SK-N-SH treated with all-trans-retinoic acid at 6 μM for 48 hours (cell line): Measurements from ENCODE around the gene RHCG.

ENCODE experiments used
- ATAC-seq: fragments of 200-7000 bp; cut with Tn5 transposase; 3 replicates; pipeline ENCODE4 v1.9.1; 2020; ENCODE audit warnings: mild to moderate bottlenecking, moderate library complexity
- ARNTL ChIP-seq: fragments of 450-650 bp; formaldehyde crosslinking; IDR thresholded peaks from 2 replicates; pipeline ENCODE4 v1.5.0; 2020; ENCODE audit warnings: low read depth, mild to moderate bottlenecking, moderate library complexity, borderline replicate concordance
- BACH2 ChIP-seq: fragments of 250-450 bp; sonication (Bioruptor Pico); IDR thresholded peaks from 2 replicates; pipeline ENCODE4 v1.9.0; 2021; ENCODE audit warnings: mild to moderate bottlenecking, borderline replicate concordance
- CSDC2 ChIP-seq: fragments of 250-450 bp; sonication (Bioruptor Pico); IDR thresholded peaks from 2 replicates; pipeline ENCODE4 v1.5.0; 2020; ENCODE audit warnings: mild to moderate bottlenecking, moderate library complexity
- ESRRG ChIP-seq: fragments of 250-450 bp; sonication (Bioruptor Pico); IDR thresholded peaks from 2 replicates; pipeline ENCODE4 v1.6.1; 2021; ENCODE audit warnings: mild to moderate bottlenecking
- ISL1 ChIP-seq: fragments of 250-450 bp; sonication (Bioruptor Pico); IDR thresholded peaks from 2 replicates; pipeline ENCODE4 v2.1.2; 2022; ENCODE audit warnings: mild to moderate bottlenecking, moderate library complexity
- OSR1 ChIP-seq: fragments of 250-450 bp; sonication (Bioruptor Pico); IDR thresholded peaks from 2 replicates; pipeline ENCODE4 v1.8.0; 2022; ENCODE audit warnings: moderate library complexity, mild to moderate bottlenecking, inconsistent platforms
- RARB ChIP-seq: fragments of 250-450 bp; sonication (Bioruptor Pico); IDR thresholded peaks from 2 replicates; pipeline ENCODE4 v1.8.0; 2021; ENCODE audit warnings: mild to moderate bottlenecking, moderate library complexity
- SNAI2 ChIP-seq: fragments of 250-450 bp; sonication (Bioruptor Pico); IDR thresholded peaks from 2 replicates; pipeline ENCODE4 v1.5.0; 2020; ENCODE audit warnings: mild to moderate bottlenecking, moderate library complexity
- TCF4 ChIP-seq: fragments of 250-450 bp; sonication (Bioruptor Pico); IDR thresholded peaks from 2 replicates; pipeline ENCODE4 v1.8.0; 2021; ENCODE audit warnings: mild to moderate bottlenecking, moderate library complexity, borderline replicate concordance
- TOX ChIP-seq: fragments of 250-450 bp; sonication (Bioruptor Pico); IDR thresholded peaks from 2 replicates; pipeline ENCODE4 v1.8.0; 2021; ENCODE audit warnings: mild to moderate bottlenecking, moderate library complexity, borderline replicate concordance
- ZC3H10 ChIP-seq: fragments of 250-450 bp; sonication (Bioruptor Pico); IDR thresholded peaks from 2 replicates; pipeline ENCODE4 v1.5.1; 2021; ENCODE audit warnings: mild to moderate bottlenecking, moderate library complexity
- ZFP3 ChIP-seq: fragments of 250-450 bp; sonication (Bioruptor Pico); IDR thresholded peaks from 2 replicates; pipeline ENCODE4 v1.5.0; 2020; ENCODE audit warnings: mild to moderate bottlenecking, moderate library complexity
- ZNF565 ChIP-seq: fragments of 450-650 bp; formaldehyde crosslinking; conservative IDR thresholded peaks from 2 replicates; pipeline ENCODE4 v1.5.0; 2020; ENCODE audit warnings: low read depth, mild to moderate bottlenecking, moderate library complexity
- ZNF70 ChIP-seq: fragments of 450-650 bp; formaldehyde crosslinking; IDR thresholded peaks from 2 replicates; pipeline ENCODE4 v1.5.0; 2020; ENCODE audit warnings: mild to moderate bottlenecking, moderate library complexity
- ZNF8 ChIP-seq: fragments of 450-650 bp; formaldehyde crosslinking; IDR thresholded peaks from 2 replicates; pipeline ENCODE4 v1.5.0; 2020; ENCODE audit warnings: mild to moderate bottlenecking, moderate library complexity
- TF ChIP-seq, protein P1 (sequence below): fragments of 250-450 bp; sonication (Bioruptor Pico); IDR thresholded peaks from 2 replicates; pipeline ENCODE4 v1.5.0; 2020; ENCODE audit warnings: mild to moderate bottlenecking, moderate library complexity
- TF ChIP-seq, protein P2 (sequence below): fragments of 250-450 bp; sonication (Bioruptor Pico); IDR thresholded peaks from 2 replicates; pipeline ENCODE4 v1.5.1; 2020; ENCODE audit warnings: low read depth, mild to moderate bottlenecking, moderate library complexity
- TF ChIP-seq, protein P3 (sequence below): fragments of 250-450 bp; sonication (Bioruptor Pico); IDR thresholded peaks from 2 replicates; pipeline ENCODE4 v1.5.1; 2021; ENCODE audit warnings: mild to moderate bottlenecking, moderate library complexity
- TF ChIP-seq, protein P4 (sequence below): fragments of 250-450 bp; sonication (Bioruptor Pico); IDR thresholded peaks from 2 replicates; pipeline ENCODE4 v1.8.0; 2020; ENCODE audit warnings: mild to moderate bottlenecking, moderate library complexity, borderline replicate concordance

Gene RHCG

DNA sequence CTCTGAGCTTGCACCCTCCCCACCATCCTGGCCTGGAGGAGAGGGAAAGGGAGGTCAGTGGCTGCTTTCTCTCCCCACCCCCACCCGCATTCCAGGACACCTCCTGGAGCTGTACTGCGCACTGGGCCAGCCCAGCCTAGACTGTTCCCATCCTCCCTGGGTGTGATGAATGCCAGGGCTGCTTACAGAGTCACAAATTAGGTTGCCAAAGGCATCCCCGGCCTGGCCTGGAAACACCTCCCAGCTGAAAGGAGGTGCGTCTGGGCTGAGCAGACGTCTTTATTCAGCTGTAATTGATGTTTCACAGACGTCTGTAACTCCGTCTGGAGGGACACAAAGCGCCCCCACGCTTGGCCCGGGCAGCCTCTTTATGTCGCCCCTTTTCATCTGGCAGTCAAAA lies 47.6 kb downstream of the RHCG start:
- peak; percentile 88 for ATAC-seq
- TF ChIP-seq ISL1 (CRISPR knock-in tag), result no peak; the same call in 1 of the 2 replicates
- TF ChIP-seq ZNF8 (CRISPR knock-in tag), result no peak
- TF ChIP-seq, protein P1, sequence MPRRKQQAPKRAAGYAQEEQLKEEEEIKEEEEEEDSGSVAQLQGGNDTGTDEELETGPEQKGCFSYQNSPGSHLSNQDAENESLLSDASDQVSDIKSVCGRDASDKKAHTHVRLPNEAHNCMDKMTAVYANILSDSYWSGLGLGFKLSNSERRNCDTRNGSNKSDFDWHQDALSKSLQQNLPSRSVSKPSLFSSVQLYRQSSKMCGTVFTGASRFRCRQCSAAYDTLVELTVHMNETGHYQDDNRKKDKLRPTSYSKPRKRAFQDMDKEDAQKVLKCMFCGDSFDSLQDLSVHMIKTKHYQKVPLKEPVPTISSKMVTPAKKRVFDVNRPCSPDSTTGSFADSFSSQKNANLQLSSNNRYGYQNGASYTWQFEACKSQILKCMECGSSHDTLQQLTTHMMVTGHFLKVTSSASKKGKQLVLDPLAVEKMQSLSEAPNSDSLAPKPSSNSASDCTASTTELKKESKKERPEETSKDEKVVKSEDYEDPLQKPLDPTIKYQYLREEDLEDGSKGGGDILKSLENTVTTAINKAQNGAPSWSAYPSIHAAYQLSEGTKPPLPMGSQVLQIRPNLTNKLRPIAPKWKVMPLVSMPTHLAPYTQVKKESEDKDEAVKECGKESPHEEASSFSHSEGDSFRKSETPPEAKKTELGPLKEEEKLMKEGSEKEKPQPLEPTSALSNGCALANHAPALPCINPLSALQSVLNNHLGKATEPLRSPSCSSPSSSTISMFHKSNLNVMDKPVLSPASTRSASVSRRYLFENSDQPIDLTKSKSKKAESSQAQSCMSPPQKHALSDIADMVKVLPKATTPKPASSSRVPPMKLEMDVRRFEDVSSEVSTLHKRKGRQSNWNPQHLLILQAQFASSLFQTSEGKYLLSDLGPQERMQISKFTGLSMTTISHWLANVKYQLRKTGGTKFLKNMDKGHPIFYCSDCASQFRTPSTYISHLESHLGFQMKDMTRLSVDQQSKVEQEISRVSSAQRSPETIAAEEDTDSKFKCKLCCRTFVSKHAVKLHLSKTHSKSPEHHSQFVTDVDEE (CRISPR knock-in tag), result peak; percentile 42; the same call in 1 of the 2 replicates
- TF ChIP-seq ARNTL (CRISPR knock-in tag), result no peak
- peak; percentile 88; the same call in 1 of the 2 replicates for TF ChIP-seq TCF4 (CRISPR knock-in tag)
- TF ChIP-seq, all 23 proteins: peak for 2

DNA sequence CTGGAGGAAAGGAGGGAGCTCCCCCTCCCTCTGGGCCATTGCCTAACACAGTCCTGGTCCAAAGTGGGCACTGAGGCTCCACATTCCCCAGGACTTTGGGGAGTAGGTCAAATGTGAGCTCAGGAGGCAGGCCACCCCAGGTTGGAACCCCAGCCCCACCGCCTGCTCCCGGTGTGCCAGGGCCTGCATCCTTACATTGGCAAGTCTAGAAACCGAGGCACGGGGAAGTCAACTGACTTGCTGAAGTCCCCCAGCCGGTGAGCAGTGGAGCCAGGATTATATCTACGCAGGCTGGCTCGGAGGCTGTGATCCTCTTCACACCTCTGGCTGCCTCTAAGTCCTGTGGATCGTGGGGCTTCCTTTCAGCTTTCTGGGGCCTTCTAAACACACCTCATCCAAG lies 48.7 kb downstream of the RHCG start:
- no peak for TF ChIP-seq TCF4 (CRISPR knock-in tag)
- no peak for TF ChIP-seq ZNF565
- no peak for TF ChIP-seq ZC3H10
- no peak for TF ChIP-seq CSDC2 (CRISPR knock-in tag)
- no peak for TF ChIP-seq ARNTL (CRISPR knock-in tag)
- no peak for TF ChIP-seq ZNF70 (CRISPR knock-in tag)
- no peak for TF ChIP-seq ZNF8 (CRISPR knock-in tag)
- no peak for TF ChIP-seq ISL1 (CRISPR knock-in tag)
- no peak for TF ChIP-seq OSR1 (CRISPR knock-in tag)
- TF ChIP-seq, protein P2, sequence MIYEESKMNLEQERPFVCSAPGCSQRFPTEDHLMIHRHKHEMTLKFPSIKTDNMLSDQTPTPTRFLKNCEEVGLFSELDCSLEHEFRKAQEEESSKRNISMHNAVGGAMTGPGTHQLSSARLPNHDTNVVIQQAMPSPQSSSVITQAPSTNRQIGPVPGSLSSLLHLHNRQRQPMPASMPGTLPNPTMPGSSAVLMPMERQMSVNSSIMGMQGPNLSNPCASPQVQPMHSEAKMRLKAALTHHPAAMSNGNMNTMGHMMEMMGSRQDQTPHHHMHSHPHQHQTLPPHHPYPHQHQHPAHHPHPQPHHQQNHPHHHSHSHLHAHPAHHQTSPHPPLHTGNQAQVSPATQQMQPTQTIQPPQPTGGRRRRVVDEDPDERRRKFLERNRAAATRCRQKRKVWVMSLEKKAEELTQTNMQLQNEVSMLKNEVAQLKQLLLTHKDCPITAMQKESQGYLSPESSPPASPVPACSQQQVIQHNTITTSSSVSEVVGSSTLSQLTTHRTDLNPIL, result no peak
- TF ChIP-seq, protein P3, sequence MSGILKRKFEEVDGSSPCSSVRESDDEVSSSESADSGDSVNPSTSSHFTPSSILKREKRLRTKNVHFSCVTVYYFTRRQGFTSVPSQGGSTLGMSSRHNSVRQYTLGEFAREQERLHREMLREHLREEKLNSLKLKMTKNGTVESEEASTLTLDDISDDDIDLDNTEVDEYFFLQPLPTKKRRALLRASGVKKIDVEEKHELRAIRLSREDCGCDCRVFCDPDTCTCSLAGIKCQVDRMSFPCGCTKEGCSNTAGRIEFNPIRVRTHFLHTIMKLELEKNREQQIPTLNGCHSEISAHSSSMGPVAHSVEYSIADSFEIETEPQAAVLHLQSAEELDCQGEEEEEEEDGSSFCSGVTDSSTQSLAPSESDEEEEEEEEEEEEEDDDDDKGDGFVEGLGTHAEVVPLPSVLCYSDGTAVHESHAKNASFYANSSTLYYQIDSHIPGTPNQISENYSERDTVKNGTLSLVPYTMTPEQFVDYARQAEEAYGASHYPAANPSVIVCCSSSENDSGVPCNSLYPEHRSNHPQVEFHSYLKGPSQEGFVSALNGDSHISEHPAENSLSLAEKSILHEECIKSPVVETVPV (CRISPR knock-in tag), result no peak
- TF ChIP-seq BACH2 (CRISPR knock-in tag), result no peak
- no peak for TF ChIP-seq ESRRG
- no peak for ATAC-seq

DNA sequence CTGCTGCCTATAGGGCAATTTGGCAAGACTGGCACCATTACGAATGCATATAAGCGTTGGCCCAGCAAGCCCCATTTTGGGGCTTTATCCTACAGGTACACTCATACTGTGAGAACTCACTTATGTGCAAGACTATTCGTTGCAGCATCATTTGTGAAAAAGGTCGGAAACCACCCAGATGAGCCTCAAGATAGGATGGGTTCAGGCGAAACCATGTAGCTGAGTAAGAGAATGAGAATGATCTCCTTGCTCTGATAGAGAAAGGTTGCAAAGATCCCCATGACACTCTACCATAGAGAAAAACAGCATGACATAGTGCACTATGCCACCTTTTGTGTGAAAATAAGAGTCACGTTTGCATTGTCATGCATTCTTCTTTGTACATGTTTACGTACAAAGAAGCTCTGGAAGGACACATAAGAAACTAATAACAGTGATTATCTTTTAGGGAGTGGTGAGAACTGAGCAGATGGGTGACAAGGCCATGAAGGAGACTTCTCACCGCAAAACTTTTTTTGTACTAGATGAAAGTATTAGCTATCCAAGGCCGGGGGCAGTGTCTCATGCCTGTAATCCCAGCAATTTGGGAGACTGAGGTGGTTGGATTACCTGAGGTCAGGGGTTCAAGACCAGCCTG lies 50.0 kb downstream of the RHCG start:
- TF ChIP-seq SNAI2 (CRISPR knock-in tag), result no peak
- TF ChIP-seq, protein P3 (CRISPR knock-in tag), result no peak
- no peak for TF ChIP-seq TOX (CRISPR knock-in tag)
- TF ChIP-seq ISL1 (CRISPR knock-in tag), result no peak
- TF ChIP-seq, protein P4, sequence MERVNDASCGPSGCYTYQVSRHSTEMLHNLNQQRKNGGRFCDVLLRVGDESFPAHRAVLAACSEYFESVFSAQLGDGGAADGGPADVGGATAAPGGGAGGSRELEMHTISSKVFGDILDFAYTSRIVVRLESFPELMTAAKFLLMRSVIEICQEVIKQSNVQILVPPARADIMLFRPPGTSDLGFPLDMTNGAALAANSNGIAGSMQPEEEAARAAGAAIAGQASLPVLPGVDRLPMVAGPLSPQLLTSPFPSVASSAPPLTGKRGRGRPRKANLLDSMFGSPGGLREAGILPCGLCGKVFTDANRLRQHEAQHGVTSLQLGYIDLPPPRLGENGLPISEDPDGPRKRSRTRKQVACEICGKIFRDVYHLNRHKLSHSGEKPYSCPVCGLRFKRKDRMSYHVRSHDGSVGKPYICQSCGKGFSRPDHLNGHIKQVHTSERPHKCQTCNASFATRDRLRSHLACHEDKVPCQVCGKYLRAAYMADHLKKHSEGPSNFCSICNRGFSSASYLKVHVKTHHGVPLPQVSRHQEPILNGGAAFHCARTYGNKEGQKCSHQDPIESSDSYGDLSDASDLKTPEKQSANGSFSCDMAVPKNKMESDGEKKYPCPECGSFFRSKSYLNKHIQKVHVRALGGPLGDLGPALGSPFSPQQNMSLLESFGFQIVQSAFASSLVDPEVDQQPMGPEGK (CRISPR knock-in tag), result no peak
- no peak for TF ChIP-seq BACH2 (CRISPR knock-in tag)
- TF ChIP-seq ZFP3 (CRISPR knock-in tag), result no peak
- TF ChIP-seq ZNF70 (CRISPR knock-in tag), result no peak
- TF ChIP-seq ARNTL (CRISPR knock-in tag), result no peak
- TF ChIP-seq, protein P2, result no peak
- TF ChIP-seq RARB (CRISPR knock-in tag), result no peak
- no peak for TF ChIP-seq ZC3H10
- no peak for ATAC-seq
